Ovary (tissue), 9 donors: ENCODE data around the gene COL5A1. TPM values are rescaled to one million over a fixed set of nuclear protein-coding genes. Genes with fewer than 3 reads are reported as not detected.

Experiments
- DNase-seq, 5 donors: peaks; one replicate each; pipeline ENCODE4 v3.0.0-alpha.2; 2019 to 2020
- H3K27ac ChIP-seq, 2 donors: fragments of 200-600 bp; one replicate each; pipeline versions ENCODE4 v1.5.1 to v1.8.0; 2019 to 2022
- H3K27me3 ChIP-seq: fragments of 200-600 bp; one replicate; pipeline ENCODE4 v1.8.0; 2022
- H3K36me3 ChIP-seq: fragments of 200-600 bp; sonication (generic); one replicate; pipeline ENCODE4 v1.5.1; 2019
- H3K4me1 ChIP-seq: one replicate; pipeline ENCODE4 v1.8.1; 2013; ENCODE audit warnings: mild to moderate bottlenecking, moderate library complexity; ENCODE audit not compliant: insufficient read depth
- H3K4me3 ChIP-seq: fragments of 200-600 bp; sonication (generic); one replicate; pipeline ENCODE4 v1.5.1; 2017
- H3K9me3 ChIP-seq, 2 donors: fragments of 200-600 bp in 1 of 2; sonication (generic) in 1 of 2; one replicate each; pipeline versions ENCODE4 v1.5.1 to v1.8.1; 2013 to 2019; ENCODE audit warnings: mild to moderate bottlenecking in 1 of 2, moderate library complexity in 1 of 2
- EP300 ChIP-seq: sonication (generic); formaldehyde crosslinking; IDR thresholded peaks from one replicate; pipeline ENCODE4 v1.6.1; 2017; ENCODE audit warnings: antibody characterized with exemption
- POLR2A ChIP-seq: fragments of 450-650 bp; IDR thresholded peaks from one replicate; pipeline ENCODE4 v1.6.1; 2017; ENCODE audit warnings: antibody characterized with exemption, mild to moderate bottlenecking, moderate library complexity
- whole genome bisulfite sequencing, 3 donors: extraction: QIAGEN DNeasy Blood & Tissue Kit in 1 of 3; methylation state at CpG; one replicate each; pipeline versions ENCODE4 v1.1.5 to v1.1.7; 2013 to 2017; 5-methylcytosine and 5-hydroxymethylcytosine counted together
- intact Hi-C, 4 donors: fragments of 100-400 bp; cut with DNase I; formaldehyde crosslinking; loops; one replicate each; pipeline versions ENCODE4 v1.11.0 to v1.15.1; 2022 to 2023
- polyA plus RNA-seq, 2 donors: library from polyadenylated mRNA; stranded (reverse); fragments of 200-250 nt in 1 of 2; fragments of 350-450 nt in 1 of 2; fragmentation: Illumina TruSeq in 1 of 2; extraction: RNeasy Lipid Tissue Mini Kit (QIAGEN cat#74804) in 1 of 2; gene quantifications; one replicate each; pipeline ENCODE4 v1.2.3, GENCODE V29; 2013 to 2014
- total RNA-seq, 7 donors: library from RNA; depleted of rRNA in 2 of 7; stranded (reverse); fragments of >200 nt in 2 of 7; fragmentation: NEBNext Ultra II Directional in 3 of 7; extraction: Animal tissue kit (Norgen Biotek cat#: 25700) in 3 of 7; gene quantifications; one replicate each; pipeline versions ENCODE4 v1.1.0 to v1.2.4, GENCODE V29; 2016 to 2023
- TF ChIP-seq, protein P1 (sequence below), 3 donors: fragments of 450-650 bp in 2 of 3; fragments of 200-600 bp in 1 of 3; IDR thresholded peaks; one replicate each; pipeline versions ENCODE4 v1.5.1 to v1.8.0; 2016 to 2022; ENCODE audit warnings: antibody characterized with exemption in 3 of 3, mild to moderate bottlenecking in 1 of 3
- donor health status: DM: no; HTN: no; CAD: no; lungs with moderate emphysema.
- donor health status: DM: no; HTN: no; CAD: no.
- donor health status: Bipolar disorder and iron deficiency.
- donor health status: DM: yes; HTN: yes; CAD: no.
- donor health status: DM: no; HTN: no; CAD: no.
- donor health status: DM: yes; HTN: yes; CAD: no.

The COL5A1 gene
- total and polyA plus RNA-seq, 9 donors: 28.1 to 117 (median 54.6) TPM

DNA sequence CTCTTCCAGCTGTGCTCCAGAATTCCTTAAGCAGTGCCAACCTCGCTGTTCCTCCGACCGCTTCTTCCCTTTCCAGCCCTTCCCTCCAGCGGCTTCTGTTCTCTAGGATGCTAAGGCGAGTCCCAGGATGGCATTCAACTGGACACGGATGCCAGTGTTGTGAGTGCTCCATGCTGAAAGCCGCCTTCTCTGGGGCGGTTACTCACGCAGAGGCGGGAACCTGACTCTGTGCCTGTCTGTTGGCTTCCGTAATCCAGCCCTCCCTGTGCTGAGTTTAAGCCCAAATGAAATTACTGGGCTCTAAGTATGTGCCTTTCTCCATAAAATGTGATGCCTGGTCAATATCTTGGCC is 20.2 kb downstream of the COL5A1 start:
- 59 to 65% (median 60%) methylated on average over 11 of the region's 11 CpGs for WGBS, 3 donors
- Histone ChIP-seq H3K9me3 (no peaks in the 10 kb centered on the region), H3K27me3 (no peaks in the 10 kb centered on the region), H3K36me3 (no peaks in the 10 kb centered on the region), H3K4me1 (peaks cover 26% of the 10 kb centered on the region), H3K27ac (no peak overlapping the region), H3K4me3 (no peak overlapping the region)
- DNase-seq: peak in 3 of 5 donors; percentile 24 to 50 (median 50)
- intact Hi-C loops: no loop called here
- TF ChIP-seq POLR2A (no peak), EP300 (no peak)
- TF ChIP-seq, protein P1, sequence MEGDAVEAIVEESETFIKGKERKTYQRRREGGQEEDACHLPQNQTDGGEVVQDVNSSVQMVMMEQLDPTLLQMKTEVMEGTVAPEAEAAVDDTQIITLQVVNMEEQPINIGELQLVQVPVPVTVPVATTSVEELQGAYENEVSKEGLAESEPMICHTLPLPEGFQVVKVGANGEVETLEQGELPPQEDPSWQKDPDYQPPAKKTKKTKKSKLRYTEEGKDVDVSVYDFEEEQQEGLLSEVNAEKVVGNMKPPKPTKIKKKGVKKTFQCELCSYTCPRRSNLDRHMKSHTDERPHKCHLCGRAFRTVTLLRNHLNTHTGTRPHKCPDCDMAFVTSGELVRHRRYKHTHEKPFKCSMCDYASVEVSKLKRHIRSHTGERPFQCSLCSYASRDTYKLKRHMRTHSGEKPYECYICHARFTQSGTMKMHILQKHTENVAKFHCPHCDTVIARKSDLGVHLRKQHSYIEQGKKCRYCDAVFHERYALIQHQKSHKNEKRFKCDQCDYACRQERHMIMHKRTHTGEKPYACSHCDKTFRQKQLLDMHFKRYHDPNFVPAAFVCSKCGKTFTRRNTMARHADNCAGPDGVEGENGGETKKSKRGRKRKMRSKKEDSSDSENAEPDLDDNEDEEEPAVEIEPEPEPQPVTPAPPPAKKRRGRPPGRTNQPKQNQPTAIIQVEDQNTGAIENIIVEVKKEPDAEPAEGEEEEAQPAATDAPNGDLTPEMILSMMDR (IDR thresholded peaks at IDR 0.05): no peak

DNA sequence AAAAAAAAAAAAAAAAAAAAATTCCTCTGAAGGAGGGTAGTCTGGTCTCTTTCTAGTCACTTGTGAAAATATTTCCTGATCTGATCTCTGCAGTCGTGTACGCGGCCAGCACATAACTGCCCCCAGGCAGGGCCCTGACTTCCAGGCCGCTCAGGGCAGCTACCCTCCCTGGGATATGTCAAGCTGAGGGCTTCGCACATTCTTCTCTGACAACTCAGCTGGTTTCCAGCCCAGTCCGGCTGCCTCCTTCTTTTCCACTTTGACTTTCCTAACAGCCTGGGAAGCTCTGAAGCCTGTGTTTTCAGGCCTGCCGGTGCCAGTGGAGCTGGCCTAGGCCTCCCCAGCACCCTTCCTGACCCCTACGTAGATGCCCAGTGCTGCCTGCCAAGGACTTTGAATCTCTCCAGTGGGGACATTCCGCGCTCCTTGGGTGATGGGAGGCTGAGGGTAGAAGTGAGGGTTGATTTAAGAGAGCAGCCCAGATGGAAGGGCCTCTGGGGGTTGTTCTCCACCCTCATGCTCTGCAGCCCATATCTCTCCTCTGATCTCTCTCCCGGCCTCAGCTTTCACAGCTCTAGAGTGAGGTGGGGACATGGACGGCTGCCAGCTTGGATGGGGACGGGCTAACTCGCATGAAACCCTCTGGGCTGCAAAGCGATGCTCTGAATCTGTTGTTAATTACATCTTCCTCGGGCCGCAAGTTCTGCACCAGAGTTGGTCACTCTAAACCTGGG is 20.7 kb downstream of the COL5A1 start:
- Histone ChIP-seq H3K4me1 (peaks cover 26% of the 10 kb centered on the region), H3K9me3 (no peaks in the 10 kb centered on the region), H3K36me3 (no peaks in the 10 kb centered on the region), H3K27me3 (no peaks in the 10 kb centered on the region), H3K27ac (peak overlapping the region in 1 of 2 donors; percentile 30), H3K4me3 (no peak overlapping the region)
- peak in 4 of 5 donors; percentile 42 to 65 (median 57) for DNase-seq
- intact Hi-C loops: no loop called here
- TF ChIP-seq POLR2A (no peak), EP300 (no peak)
- TF ChIP-seq, protein P1 (IDR thresholded peaks at IDR 0.05): no peak
- 16 to 29% (median 25%) methylated on average over 17 of the region's 17 CpGs for WGBS, 3 donors

DNA sequence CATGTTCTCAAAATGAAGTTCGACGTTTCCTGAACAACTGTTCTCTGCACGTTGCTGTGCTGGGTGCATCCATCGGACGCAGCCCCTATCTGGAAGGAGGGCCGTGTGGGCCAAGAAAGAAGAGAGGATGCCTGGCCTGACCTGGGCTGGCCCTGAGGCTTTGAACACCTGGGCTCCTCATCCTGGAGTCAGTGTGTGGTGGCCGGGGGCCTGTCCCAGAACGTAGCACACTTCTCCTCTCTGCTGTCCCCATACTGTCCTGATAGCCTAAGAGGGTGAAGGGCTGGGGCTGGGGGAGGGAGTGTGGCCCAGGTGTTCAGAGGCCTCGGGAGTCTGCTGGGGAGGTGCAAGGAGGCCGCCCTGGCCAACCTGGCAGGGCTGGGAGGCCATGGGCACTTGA is 21.5 kb downstream of the COL5A1 start:
- no peaks in the 10 kb centered on the region for H3K9me3 ChIP-seq
- H3K36me3 ChIP-seq: no peaks in the 10 kb centered on the region
- intact Hi-C loops: no loop called here
- TF ChIP-seq, protein P1 (IDR thresholded peaks at IDR 0.05): no peak
- TF ChIP-seq EP300 (no peak), POLR2A (no peak)
- H3K4me3 ChIP-seq: no peak overlapping the region
- 73 to 81% (median 76%) methylated on average over 10 of the region's 10 CpGs for WGBS, 3 donors
- no peak overlapping the region for H3K27ac ChIP-seq
- no peaks in the 10 kb centered on the region for H3K27me3 ChIP-seq
- DNase-seq: peak in 3 of 5 donors; percentile 6 to 25 (median 11)
- H3K4me1 ChIP-seq: peaks cover 21% of the 10 kb centered on the region

DNA sequence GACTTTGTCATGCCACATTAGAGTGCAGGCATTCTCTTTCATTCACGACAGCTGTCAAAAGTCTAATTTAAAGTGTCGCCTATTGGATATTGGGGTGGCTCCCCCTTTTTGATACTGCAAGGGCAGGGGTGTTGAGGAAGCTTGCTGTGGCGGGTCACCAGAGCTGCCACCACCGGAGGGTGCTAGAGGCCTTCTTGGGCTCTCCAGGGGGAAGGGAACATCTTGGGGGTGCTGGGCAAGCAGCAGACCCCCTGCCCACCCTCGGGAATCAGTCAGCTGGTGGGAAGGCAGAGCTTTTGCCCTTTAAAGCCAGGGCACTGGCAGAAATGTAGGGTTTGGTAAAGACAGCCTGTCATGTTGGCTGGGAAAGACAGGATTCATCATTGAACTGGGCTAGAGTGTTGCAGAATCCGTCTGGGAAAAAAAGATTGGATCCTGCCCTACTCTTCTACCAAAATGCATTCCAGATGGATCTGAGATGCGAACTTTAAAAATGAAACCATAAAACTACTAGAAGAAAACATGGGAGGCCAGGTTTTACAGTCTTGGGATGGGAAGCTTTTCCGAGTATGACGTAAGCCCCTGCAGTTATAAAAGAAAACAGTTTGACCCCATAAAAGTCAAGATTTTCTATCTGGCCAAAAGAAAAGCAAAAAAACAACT is 22.3 kb downstream of the COL5A1 start:
- intact Hi-C loops: no loop called here
- TF ChIP-seq, protein P1 (IDR thresholded peaks at IDR 0.05): no peak
- 79 to 89% (median 88%) methylated on average over 9 of the region's 9 CpGs for WGBS, 3 donors

More for the DNA sequence above, 22.3 kb downstream of the COL5A1 start:
- Histone ChIP-seq H3K27me3 (no peaks in the 10 kb centered on the region), H3K4me3 (no peak overlapping the region), H3K27ac (no peak overlapping the region), H3K9me3 (no peaks in the 10 kb centered on the region), H3K4me1 (peaks cover 20% of the 10 kb centered on the region), H3K36me3 (no peaks in the 10 kb centered on the region)
- DNase-seq: peak in 3 of 5 donors; percentile 14 to 33 (median 27)
